GM12873 (cell line): Measurements from ENCODE around the gene RHEBL1.
A peak's percentile ranks its signal among the peaks of the same experiment; 100 is the strongest.

ENCODE experiments used
- CTCF ChIP-seq: IDR thresholded peaks from 2 replicates; pipeline ENCODE4 v1.5.1; 2012; ENCODE audit warnings: low read depth, mild to moderate bottlenecking, moderate library complexity, low read length, control low read depth; ENCODE audit not compliant: insufficient read depth; ENCODE audit errors: missing control alignments

RHEBL1 gene

DNA sequence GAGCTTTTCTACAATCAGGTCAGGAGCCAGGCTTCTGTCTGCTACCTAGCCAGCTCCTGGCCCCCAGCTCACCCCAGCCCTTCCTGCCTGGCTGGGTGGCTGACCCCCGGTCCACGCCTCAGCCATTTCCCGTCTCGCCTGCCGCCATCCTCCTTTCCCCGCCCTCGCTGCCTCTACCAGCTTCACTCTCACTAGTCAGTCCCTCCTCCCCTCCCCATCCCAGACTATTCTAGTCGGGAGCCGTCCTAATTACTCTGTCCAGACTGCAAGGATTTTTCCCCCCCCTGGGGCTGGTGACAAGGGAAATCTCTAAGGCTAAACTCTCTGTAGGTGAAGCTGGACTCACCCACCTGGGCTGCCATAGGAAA lies 24.0 kb upstream of the RHEBL1 start:
- no peak for TF ChIP-seq CTCF

DNA sequence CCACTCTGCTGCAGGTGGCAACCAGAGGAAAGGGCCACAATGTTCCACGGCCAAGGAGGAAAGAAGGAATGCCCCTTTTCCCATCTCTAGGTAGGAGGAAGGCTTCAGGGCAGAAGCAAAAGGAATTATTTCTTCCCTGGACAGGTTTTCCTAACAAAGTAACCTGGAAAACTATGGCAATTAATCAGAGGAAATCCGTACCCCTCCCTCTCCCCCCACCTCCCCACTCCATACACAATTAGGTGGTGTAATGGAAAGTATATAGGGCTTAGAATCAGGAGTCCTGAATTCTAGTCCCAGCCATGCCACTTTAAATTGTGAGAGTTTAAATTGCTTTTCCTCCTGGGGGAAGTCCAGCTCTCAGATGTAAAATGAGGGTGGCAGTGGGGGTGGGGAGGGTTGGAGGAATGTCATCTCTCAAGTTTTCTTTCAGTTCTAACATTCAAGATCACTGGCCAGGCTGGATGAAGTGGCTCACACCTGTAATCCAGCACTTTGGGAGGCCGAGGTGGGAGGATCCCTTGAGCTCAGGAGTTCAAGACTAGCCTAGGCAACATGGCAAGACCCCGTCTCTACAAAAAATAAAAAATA lies 23.1 kb upstream of the RHEBL1 start:
- no peak for TF ChIP-seq CTCF

GRCh38 chr12:49092086-49092815 lies 22.5 kb upstream of the RHEBL1 start:
- TF ChIP-seq CTCF, result peak; percentile 73

- TF ChIP-seq CTCF, result no peak
These were observed 22.0 kb upstream of the RHEBL1 start for GRCh38 chr12:49091836-49092085.

DNA sequence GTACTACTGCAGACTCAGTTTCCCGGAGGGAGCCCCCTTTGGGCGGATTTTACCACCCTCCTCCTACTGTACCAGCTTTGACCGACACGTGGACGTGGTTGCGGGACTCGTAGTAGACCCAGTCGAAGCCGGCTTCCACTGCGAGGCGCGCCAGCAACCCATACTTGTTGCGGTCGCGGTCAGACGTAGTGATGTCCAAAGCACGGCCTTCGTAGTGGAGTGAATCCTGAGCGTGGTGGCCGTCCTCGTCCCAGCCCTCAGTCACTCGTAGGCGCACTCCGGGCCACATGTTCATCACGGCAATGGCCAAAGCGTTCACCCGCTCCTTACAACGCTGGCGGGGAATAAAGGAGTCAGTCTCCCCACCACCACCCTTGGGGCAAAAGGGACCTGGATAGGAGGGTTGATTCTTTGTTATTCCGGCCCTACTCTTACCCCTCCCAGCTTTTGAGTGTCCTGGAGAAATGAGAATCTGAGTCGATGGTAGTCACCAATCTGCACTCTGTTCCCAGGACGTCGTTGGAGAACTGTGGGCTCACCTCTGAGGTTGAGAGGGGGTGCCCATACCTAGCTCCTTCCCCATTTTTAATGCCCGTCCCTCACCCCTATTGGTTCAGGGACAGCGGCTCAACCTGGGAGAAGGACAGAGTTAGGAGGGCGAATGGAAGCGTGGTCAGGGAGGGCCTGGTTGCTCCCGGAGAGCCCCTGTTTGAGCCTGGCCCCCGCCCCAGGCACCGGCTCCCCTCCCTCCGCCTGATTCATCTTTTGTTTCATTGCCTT lies 21.5 kb upstream of the RHEBL1 start:
- no peak for TF ChIP-seq CTCF

DNA sequence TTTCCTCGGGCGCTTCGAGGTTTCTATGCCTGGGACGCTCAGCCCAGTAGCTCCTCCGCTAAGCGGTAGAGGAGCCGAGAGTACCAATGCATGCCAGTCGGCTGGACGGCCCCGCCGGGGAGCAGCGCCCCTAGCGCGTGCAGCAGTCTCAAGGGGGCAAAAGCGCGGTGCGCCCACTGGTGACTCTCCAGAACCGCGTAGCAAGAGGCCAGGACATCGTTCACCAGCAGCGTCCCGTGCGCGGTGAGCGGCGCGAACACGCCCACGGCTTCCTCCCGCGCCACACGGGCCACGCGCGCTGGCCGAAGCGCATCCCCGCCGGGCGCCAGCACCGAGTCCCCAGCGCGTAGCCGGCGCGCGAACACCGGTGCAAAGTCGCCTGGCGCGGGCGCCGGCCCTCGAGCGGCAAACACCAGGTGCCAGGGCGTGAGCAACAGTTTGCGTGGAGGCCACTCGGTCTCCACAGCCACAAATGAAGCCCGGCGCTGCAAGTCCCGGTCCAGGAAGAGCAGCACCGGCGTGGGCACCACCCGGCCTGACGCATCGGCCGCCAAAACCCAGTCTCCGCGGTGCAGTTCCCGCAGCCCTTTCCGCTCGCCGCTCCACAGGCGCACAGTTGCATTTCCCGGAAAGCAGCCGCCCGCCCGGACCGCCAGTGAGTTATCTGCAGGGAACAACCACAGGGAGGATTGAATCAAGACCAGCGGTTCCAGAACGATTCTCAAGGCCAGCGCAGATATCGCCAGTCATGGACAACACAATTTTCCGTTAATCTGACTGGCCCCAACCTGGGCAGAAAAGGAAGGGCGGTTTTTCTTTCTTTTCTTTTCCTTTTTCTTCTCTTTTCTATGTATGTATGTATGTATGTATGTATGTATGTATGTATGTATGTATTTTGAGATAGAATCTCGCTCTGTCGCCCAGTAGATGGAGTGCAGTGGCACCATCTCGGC lies 20.3 kb upstream of the RHEBL1 start:
- TF ChIP-seq CTCF, result peak; percentile 35

DNA sequence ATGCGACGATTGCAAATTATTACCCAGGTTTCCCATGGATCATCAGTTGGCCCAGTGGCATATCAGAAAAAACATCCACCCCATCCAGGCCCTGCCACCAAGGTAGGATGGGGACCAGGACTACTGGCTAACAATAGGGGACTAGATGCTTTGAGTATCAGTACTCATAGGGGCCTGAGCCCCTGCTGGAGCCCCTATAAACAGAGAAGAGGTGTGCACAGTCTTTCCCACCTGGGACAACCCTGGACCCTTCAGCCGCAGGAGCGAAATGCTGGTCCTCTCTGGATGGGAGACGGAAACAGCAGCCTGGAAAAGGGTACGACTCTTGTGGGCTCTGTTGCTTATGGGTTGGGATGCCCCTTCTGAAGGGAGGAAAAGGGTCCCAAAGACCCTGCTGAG lies 19.2 kb upstream of the RHEBL1 start:
- no peak for TF ChIP-seq CTCF
